ENCODE data around the gene ZNF710.

DNA sequence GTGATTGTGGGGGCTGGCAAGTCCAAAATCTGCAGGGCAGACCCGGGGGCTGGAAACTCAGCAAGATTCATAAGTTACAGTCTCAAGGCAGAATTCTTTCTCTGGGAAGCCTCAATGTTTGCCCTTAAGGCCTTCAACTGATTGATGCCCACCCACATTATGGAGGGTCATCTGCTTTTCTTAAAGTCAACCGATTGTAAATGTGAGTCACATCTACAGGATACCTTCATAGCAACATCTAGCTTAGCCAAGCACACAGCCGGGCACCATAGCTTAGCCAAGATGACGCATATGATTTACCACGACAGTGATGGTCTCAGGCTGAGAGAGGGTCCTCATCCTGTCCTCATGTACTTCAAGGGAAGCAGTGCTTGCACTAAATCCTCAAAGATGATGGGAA is 57.7 kb downstream of the ZNF710 start:
- TF ChIP-seq, protein P1, sequence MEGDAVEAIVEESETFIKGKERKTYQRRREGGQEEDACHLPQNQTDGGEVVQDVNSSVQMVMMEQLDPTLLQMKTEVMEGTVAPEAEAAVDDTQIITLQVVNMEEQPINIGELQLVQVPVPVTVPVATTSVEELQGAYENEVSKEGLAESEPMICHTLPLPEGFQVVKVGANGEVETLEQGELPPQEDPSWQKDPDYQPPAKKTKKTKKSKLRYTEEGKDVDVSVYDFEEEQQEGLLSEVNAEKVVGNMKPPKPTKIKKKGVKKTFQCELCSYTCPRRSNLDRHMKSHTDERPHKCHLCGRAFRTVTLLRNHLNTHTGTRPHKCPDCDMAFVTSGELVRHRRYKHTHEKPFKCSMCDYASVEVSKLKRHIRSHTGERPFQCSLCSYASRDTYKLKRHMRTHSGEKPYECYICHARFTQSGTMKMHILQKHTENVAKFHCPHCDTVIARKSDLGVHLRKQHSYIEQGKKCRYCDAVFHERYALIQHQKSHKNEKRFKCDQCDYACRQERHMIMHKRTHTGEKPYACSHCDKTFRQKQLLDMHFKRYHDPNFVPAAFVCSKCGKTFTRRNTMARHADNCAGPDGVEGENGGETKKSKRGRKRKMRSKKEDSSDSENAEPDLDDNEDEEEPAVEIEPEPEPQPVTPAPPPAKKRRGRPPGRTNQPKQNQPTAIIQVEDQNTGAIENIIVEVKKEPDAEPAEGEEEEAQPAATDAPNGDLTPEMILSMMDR (IDR thresholded peaks at IDR 0.05; ENCODE audit: poor library complexity, severe bottlenecking): no peak
- TF ChIP-seq POLR2AphosphoS5 (IDR thresholded peaks at IDR 0.05) (no peak), EZH2 (IDR thresholded peaks at IDR 0.05; ENCODE audit: borderline replicate concordance, insufficient read depth, low read length, poor library complexity, severe bottlenecking) (no peak), RAD21 (conservative IDR thresholded peaks at IDR 0.05) (no peak), EP300 (conservative IDR thresholded peaks at IDR 0.05; ENCODE audit: poor library complexity, severe bottlenecking) (no peak), SMC3 (conservative IDR thresholded peaks at IDR 0.05; ENCODE audit: poor library complexity) (no peak), MXI1 (conservative IDR thresholded peaks at IDR 0.05; ENCODE audit: poor library complexity, severe bottlenecking) (no peak), TAF1 (IDR thresholded peaks at IDR 0.05; ENCODE audit: low read depth) (no peak)
- TF ChIP-seq, protein P2, sequence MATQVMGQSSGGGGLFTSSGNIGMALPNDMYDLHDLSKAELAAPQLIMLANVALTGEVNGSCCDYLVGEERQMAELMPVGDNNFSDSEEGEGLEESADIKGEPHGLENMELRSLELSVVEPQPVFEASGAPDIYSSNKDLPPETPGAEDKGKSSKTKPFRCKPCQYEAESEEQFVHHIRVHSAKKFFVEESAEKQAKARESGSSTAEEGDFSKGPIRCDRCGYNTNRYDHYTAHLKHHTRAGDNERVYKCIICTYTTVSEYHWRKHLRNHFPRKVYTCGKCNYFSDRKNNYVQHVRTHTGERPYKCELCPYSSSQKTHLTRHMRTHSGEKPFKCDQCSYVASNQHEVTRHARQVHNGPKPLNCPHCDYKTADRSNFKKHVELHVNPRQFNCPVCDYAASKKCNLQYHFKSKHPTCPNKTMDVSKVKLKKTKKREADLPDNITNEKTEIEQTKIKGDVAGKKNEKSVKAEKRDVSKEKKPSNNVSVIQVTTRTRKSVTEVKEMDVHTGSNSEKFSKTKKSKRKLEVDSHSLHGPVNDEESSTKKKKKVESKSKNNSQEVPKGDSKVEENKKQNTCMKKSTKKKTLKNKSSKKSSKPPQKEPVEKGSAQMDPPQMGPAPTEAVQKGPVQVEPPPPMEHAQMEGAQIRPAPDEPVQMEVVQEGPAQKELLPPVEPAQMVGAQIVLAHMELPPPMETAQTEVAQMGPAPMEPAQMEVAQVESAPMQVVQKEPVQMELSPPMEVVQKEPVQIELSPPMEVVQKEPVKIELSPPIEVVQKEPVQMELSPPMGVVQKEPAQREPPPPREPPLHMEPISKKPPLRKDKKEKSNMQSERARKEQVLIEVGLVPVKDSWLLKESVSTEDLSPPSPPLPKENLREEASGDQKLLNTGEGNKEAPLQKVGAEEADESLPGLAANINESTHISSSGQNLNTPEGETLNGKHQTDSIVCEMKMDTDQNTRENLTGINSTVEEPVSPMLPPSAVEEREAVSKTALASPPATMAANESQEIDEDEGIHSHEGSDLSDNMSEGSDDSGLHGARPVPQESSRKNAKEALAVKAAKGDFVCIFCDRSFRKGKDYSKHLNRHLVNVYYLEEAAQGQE (IDR thresholded peaks at IDR 0.05; ENCODE audit: borderline replicate concordance): no peak

Measured in neural cell (in vitro differentiated cells).